Stimulated activated CD8-positive, alpha-beta memory T cell treated with anti-CD3 and anti-CD28 coated beads, Interleukin-15, amount 100 ng/mL, for 24 hours (primary cell): ENCODE measurements around the gene EHBP1L1.
A peak's percentile ranks its signal among the peaks of the same experiment; 100 is the strongest.
"Not testable (repeated sequence)": the region's sequence is repeated elsewhere in the genome, so short reads cannot be mapped to it uniquely, and the experiment has no call there.

ENCODE experiments used
- DNase-seq: peaks from one replicate; pipeline ENCODE4 v3.0.0-alpha.2; 2020; ENCODE audit warnings: low read depth

EHBP1L1 gene

GRCh38 chr11:65560555-65561418 is 15.1 kb upstream of the EHBP1L1 start:
- no peak for DNase-seq

- no peak for DNase-seq
Observed at GRCh38 chr11:65562020-65562419, 13.8 kb upstream of the EHBP1L1 start.

- no peak for DNase-seq
Observed at GRCh38 chr11:65562788-65563187, 13.1 kb upstream of the EHBP1L1 start.

GRCh38 chr11:65563601-65564000 is 12.3 kb upstream of the EHBP1L1 start:
- DNase-seq: no peak

GRCh38 chr11:65564879-65565559 is 10.8 kb upstream of the EHBP1L1 start:
- DNase-seq: not testable (repeated sequence)

GRCh38 chr11:65565624-65566453 is 10.0 kb upstream of the EHBP1L1 start:
- DNase-seq: no peak

GRCh38 chr11:65569164-65569972 is 6.5 kb upstream of the EHBP1L1 start:
- no peak for DNase-seq

- DNase-seq: peak; percentile 90
Observed at GRCh38 chr11:65569973-65570918, 5.6 kb upstream of the EHBP1L1 start, which contains the start of gene ZNRD2. ZNRD2 (plus strand) TSS chr11:65570477; CDS start chr11:65570492, 15 bp downstream.

GRCh38 chr11:65571420-65571819 is 4.4 kb upstream of the EHBP1L1 start:
- no peak for DNase-seq

- no peak for DNase-seq
Observed at GRCh38 chr11:65571940-65572339, 3.9 kb upstream of the EHBP1L1 start.

- DNase-seq: peak; percentile 63
Observed at GRCh38 chr11:65572356-65573051, 3.3 kb upstream of the EHBP1L1 start, which contains the start of gene FAM89B. FAM89B (plus strand) TSS chr11:65572538; CDS start chr11:65572670, 132 bp downstream.

GRCh38 chr11:65573391-65574079 is 2.3 kb upstream of the EHBP1L1 start:
- no peak for DNase-seq

- DNase-seq: peak; percentile 81
Observed at GRCh38 chr11:65574109-65574810, 1.6 kb upstream of the EHBP1L1 start.

GRCh38 chr11:65574811-65575567 is 864 bp upstream of the EHBP1L1 start:
- no peak for DNase-seq

GRCh38 chr11:65576232-65576866 is 496 bp downstream of the EHBP1L1 start:
- no peak for DNase-seq

- DNase-seq: no peak
Observed at GRCh38 chr11:65576867-65577755, 1.3 kb downstream of the EHBP1L1 start.
